Naive thymus-derived CD4-positive, alpha-beta T cell (primary cell): ENCODE measurements around the gene TRABD2B. TPM values are rescaled to one million over a fixed set of nuclear protein-coding genes. Genes with fewer than 3 reads are reported as not detected.

Source experiments
- ATAC-seq: fragments of 150-1000 bp; cut with Tn5 transposase; 2 replicates; pipeline ENCODE4 v1.10.0; 2021; ENCODE audit warnings: mild to moderate bottlenecking, moderate library complexity
- CTCF ChIA-PET: fragments of 350-600 bp; sonication (Branson Sonifier 250); formaldehyde crosslinking; loops from one replicate; lab custom pipeline; 2021; ENCODE audit warnings: antibody characterized with exemption; lab: Charles Lee
- POLR2A ChIA-PET: fragments of 350-600 bp; sonication (Branson Sonifier 250); formaldehyde crosslinking; loops from one replicate; lab custom pipeline; 2021; ENCODE audit warnings: antibody characterized with exemption, inconsistent platforms; lab: Charles Lee
- DNase-seq, 9 donors: peaks; one replicate each; pipeline versions ENCODE4 v3.0.0 to v3.0.0-alpha.2; 2020 to 2022; ENCODE audit warnings: mixed read lengths in 1 of 9
- H3K27ac ChIP-seq: one replicate; pipeline ENCODE4 v1.7.0; 2013; ENCODE audit warnings: mild to moderate bottlenecking, low read depth, low read length, moderate library complexity
- H3K27me3 ChIP-seq, 2 donors: one replicate each; pipeline ENCODE4 v1.7.0; 2013; ENCODE audit warnings: low read length in 2 of 2, mild to moderate bottlenecking in 2 of 2, moderate library complexity in 2 of 2; ENCODE audit not compliant: control insufficient read depth in 2 of 2, insufficient read depth in 2 of 2
- H3K36me3 ChIP-seq, 3 experiments: 1 replicate in 2 of 3; 2 replicates in 1 of 3; pipeline ENCODE4 v1.7.0; 2013; ENCODE audit warnings: low read length in 3 of 3, mild to moderate bottlenecking in 3 of 3, moderate library complexity in 1 of 3; ENCODE audit not compliant: insufficient read depth in 3 of 3, control insufficient read depth in 2 of 3
- H3K4me1 ChIP-seq, 2 donors: one replicate each; pipeline ENCODE4 v1.7.0; 2013; ENCODE audit warnings: low read length in 2 of 2, mild to moderate bottlenecking in 2 of 2, moderate library complexity in 1 of 2; ENCODE audit not compliant: control insufficient read depth in 2 of 2, insufficient read depth in 2 of 2
- H3K4me3 ChIP-seq: 2 replicates; pipeline ENCODE4 v1.7.0; 2013; ENCODE audit warnings: mild to moderate bottlenecking, low read length
- H3K9me3 ChIP-seq, 3 experiments: 1 replicate in 2 of 3; 2 replicates in 1 of 3; pipeline ENCODE4 v1.7.0; 2013; ENCODE audit warnings: low read length in 3 of 3; ENCODE audit not compliant: control insufficient read depth in 2 of 3
- H3K27ac Mint-ChIP-seq, 9 donors: one replicate each; pipeline ENCODE4 v1.8.0; 2020 to 2022; ENCODE audit warnings: mixed read lengths in 9 of 9, mild to moderate bottlenecking in 8 of 9, moderate library complexity in 5 of 9, inconsistent platforms in 2 of 9
- H3K27me3 Mint-ChIP-seq, 5 donors: one replicate each; pipeline ENCODE4 v1.8.0; 2021 to 2022; ENCODE audit warnings: mixed read lengths in 5 of 5, mild to moderate bottlenecking in 1 of 5
- H3K36me3 Mint-ChIP-seq, 5 donors: one replicate each; pipeline ENCODE4 v1.8.0; 2020 to 2022; ENCODE audit warnings: mixed read lengths in 5 of 5, mild to moderate bottlenecking in 3 of 5, inconsistent platforms in 1 of 5
- H3K4me1 Mint-ChIP-seq, 7 donors: one replicate each; pipeline ENCODE4 v1.8.0; 2020 to 2022; ENCODE audit warnings: mixed read lengths in 7 of 7, mild to moderate bottlenecking in 3 of 7, inconsistent platforms in 1 of 7
- H3K4me3 Mint-ChIP-seq, 10 donors: one replicate each; pipeline ENCODE4 v1.8.0; 2020 to 2022; ENCODE audit warnings: mild to moderate bottlenecking in 10 of 10, mixed read lengths in 10 of 10, moderate library complexity in 6 of 10, inconsistent platforms in 2 of 10
- H3K9me3 Mint-ChIP-seq, 11 donors: one replicate each; pipeline ENCODE4 v1.8.0; 2020 to 2022; ENCODE audit warnings: mixed read lengths in 11 of 11, mild to moderate bottlenecking in 4 of 11, inconsistent platforms in 1 of 11, moderate library complexity in 1 of 11
- intact Hi-C, 2 donors: fragments of 100-400 bp; cut with micrococcal nuclease; formaldehyde crosslinking; loops; one replicate each; pipeline ENCODE4 v1.15.1; 2023
- polyA plus RNA-seq, 2 donors: library from polyadenylated mRNA; unstranded; fragments of 300-500 nt; fragmentation: Illumina TruSeq; gene quantifications; one replicate each; pipeline ENCODE4 v1.2.3, GENCODE V29; 2021
- total RNA-seq, 6 experiments: library from RNA in 5 of 6; stranded (reverse) in 5 of 6; gene quantifications; 1 replicate in 5 of 6; 2 replicates in 1 of 6; pipeline ENCODE4 v1.2.3 and lab custom pipeline; 2021 to 2026

TRABD2B gene
- total and polyA plus RNA-seq, 7 experiments from 2014 or later, result not detected

DNA sequence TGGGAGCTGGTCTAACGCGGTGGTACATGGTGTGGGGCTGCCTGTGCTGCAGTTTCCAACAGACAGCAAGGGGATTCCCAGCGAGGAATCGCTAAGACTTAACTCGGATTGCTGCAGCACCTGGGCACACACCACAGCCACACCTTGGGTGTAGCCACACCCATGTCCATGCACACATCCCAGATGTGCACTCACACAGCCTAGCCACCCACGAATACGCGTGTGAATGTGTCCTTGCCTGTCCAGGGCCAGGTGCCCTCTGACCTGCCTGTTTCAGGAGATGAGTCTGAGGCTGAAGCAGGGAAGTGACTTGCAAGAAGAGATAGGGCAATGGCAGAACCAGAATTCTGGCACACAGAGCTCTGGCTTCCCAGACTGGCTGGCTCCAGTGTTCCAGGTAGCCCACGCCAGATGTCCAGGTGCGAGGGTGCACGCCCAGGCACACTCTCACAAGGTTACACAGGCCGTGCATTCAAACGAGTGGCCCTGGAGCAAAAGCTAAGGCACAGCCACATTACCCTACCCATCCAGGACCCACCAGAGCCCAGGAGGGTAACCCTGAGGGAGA is 272.7 kb downstream of the TRABD2B start:
- no peak overlapping the region for H3K27ac ChIP-seq
- H3K4me3 ChIP-seq, result no peak overlapping the region
- Mint-ChIP-seq H3K4me3 (no peak overlapping the region), H3K27ac (no peak overlapping the region), H3K27me3 (peaks cover 42 to 71% (median 52%) of the 10 kb centered on the region in 5 donors), H3K9me3 (peaks cover 0 to 1% (median 0%) of the 10 kb centered on the region in 11 donors), H3K36me3 (no peaks in the 10 kb centered on the region), H3K4me1 (peaks cover 0 to 11% (median 5%) of the 10 kb centered on the region in 7 donors)
- DNase-seq (no peak), ATAC-seq (no peak)
- intact Hi-C loops, result no loop called here
- H3K27me3 ChIP-seq, result peaks cover 3 to 5% of the 10 kb centered on the region in 2 donors
- no peaks in the 10 kb centered on the region for H3K9me3 ChIP-seq
- CTCF ChIA-PET, result no interaction called here
- H3K4me1 ChIP-seq, result no peaks in the 10 kb centered on the region
- POLR2A ChIA-PET, result no interaction called here
- H3K36me3 ChIP-seq, result no peaks in the 10 kb centered on the region

DNA sequence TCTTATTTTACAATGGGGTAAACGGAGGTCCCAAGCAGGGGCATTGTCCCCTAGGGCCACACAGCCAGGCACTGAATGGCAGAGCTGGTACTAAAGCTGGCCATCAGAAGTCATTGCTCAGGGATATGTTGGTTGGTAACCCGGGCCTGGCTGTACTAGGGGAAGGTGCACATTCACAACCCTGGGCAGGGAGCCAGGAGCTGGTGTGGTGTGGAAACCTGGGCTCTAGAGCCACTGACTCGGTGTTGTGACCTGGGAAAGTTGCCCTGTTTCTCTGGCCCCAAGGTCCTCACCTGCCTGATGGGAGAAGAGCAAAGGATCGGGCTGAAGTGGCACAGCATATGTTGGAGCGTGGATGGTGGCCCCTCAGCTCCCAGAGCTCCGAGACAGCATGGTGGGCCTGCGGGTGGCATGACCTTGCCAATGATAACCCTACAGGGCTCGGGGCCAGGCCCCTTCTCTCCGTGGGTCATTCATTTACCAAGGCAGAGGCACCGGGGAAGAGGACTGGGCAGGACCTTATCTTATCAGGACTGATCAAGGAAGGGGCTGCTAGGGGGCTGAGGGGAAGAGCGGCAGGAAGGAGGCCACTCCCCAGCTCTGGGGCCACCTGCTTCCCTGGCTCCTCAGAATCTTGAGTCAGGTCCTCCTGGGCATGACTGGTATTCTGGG is 274.1 kb downstream of the TRABD2B start:
- Mint-ChIP-seq H3K9me3 (peaks cover 0 to 1% (median 0%) of the 10 kb centered on the region in 11 donors), H3K4me3 (no peak overlapping the region), H3K27ac (no peak overlapping the region), H3K36me3 (no peaks in the 10 kb centered on the region), H3K4me1 (peaks cover 0 to 11% (median 5%) of the 10 kb centered on the region in 7 donors), H3K27me3 (peaks cover 46 to 71% (median 59%) of the 10 kb centered on the region in 5 donors)
- intact Hi-C loops, result no loop called here
- ATAC-seq, result no peak
- H3K4me3 ChIP-seq, result no peak overlapping the region
- CTCF ChIA-PET, result interaction anchor here (0.5 kb wide), 1 partner anchor 378 kb away, joined by 3 read pairs; no protein-coding TSS in a partner anchor
- no peaks in the 10 kb centered on the region for H3K4me1 ChIP-seq
- no peak for DNase-seq
- no peaks in the 10 kb centered on the region for H3K36me3 ChIP-seq
- no peaks in the 10 kb centered on the region for H3K9me3 ChIP-seq
- POLR2A ChIA-PET, result no interaction called here
- H3K27ac ChIP-seq, result no peak overlapping the region
- H3K27me3 ChIP-seq, result peaks cover 5 to 7% of the 10 kb centered on the region in 2 donors

DNA sequence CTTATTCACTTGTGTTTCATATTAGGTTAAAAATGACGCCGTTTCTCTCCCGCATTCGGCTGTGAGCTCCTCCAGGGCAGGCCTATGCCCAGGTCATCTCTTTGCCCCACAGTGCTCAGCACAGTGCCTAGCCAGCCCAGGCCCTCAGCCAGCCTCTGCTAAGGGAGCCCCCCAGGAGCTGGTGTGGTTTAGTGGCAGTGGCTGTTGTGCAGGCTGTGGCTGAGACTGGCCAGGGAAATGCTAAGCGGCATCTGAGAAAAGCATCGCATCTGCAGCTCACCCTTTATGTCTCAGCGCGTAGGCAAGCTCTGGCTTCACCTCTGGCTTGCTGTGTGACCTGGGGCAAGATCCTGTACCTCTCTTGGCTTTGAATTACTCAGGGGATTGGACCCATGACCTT is 275.1 kb downstream of the TRABD2B start:
- intact Hi-C loops, result no loop called here
- peaks cover 0 to 11% (median 5%) of the 10 kb centered on the region in 7 donors for H3K4me1 Mint-ChIP-seq
- H3K4me1 ChIP-seq, result no peaks in the 10 kb centered on the region
- no peaks in the 10 kb centered on the region for H3K36me3 ChIP-seq
- no peak overlapping the region for H3K4me3 Mint-ChIP-seq
- peaks cover 47 to 73% (median 65%) of the 10 kb centered on the region in 5 donors for H3K27me3 Mint-ChIP-seq
- DNase-seq (no peak), ATAC-seq (no peak)
- H3K9me3 ChIP-seq, result no peaks in the 10 kb centered on the region
- no peaks in the 10 kb centered on the region for H3K36me3 Mint-ChIP-seq
- H3K9me3 Mint-ChIP-seq, result peaks cover 0 to 1% (median 0%) of the 10 kb centered on the region in 11 donors
- ChIA-PET POLR2A (no interaction called here), CTCF (no interaction called here)
- H3K27me3 ChIP-seq, result peaks cover 5 to 9% of the 10 kb centered on the region in 2 donors
- H3K4me3 ChIP-seq, result no peak overlapping the region
- no peak overlapping the region for H3K27ac Mint-ChIP-seq
- H3K27ac ChIP-seq, result no peak overlapping the region

DNA sequence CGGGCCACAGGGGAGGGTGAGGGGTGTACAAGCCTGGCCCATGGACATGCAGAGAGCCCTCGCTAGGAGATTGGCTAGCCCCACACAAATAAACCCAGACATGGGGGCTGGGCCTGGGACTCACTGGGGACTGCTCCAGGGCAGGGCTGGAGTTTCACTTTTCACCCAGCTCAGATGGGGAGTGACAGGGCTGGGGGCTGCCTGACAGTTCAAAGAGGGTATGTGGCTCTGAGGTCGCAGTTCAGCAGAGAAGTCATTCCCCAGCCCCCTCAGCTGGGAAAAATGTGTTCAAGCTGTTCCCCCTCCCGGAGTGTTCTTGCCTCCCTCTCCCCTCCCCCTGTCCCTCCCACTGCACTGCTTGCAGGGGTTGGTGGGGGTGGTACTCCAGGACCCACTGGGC is 277.1 kb downstream of the TRABD2B start:
- no peaks in the 10 kb centered on the region for H3K36me3 ChIP-seq
- no peaks in the 10 kb centered on the region for H3K4me1 ChIP-seq
- DNase-seq (no peak), ATAC-seq (no peak)
- H3K27me3 ChIP-seq, result peaks cover 0 to 6% of the 10 kb centered on the region in 2 donors
- no peaks in the 10 kb centered on the region for H3K9me3 ChIP-seq
- intact Hi-C loops, result no loop called here
- H3K27ac Mint-ChIP-seq, result no peak overlapping the region
- H3K4me3 ChIP-seq, result no peak overlapping the region
- H3K27me3 Mint-ChIP-seq, result peaks cover 52 to 73% (median 67%) of the 10 kb centered on the region in 5 donors
- ChIA-PET POLR2A (no interaction called here), CTCF (no interaction called here)
- no peaks in the 10 kb centered on the region for H3K4me1 Mint-ChIP-seq
- no peak overlapping the region for H3K4me3 Mint-ChIP-seq
- H3K36me3 Mint-ChIP-seq, result no peaks in the 10 kb centered on the region
- no peak overlapping the region for H3K27ac ChIP-seq
- peaks cover 0 to 1% (median 0%) of the 10 kb centered on the region in 11 donors for H3K9me3 Mint-ChIP-seq

DNA sequence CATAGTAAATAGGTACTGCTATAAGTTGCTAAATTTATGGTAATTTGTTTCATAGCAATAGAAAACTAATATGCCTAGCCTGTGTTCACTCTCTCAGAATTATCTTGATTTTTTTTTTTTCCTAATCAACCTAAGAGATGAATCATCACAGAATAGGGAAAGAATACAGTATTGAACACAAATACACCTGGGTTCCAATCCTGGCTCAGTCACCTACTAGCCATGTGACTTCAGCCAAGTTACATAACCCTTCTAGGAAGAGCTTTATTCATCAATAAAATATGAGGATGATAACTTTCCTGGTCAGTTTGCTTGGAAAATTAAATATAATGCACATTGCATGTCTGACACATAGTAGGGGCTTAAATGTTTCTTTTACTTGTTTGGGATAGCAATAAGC is 279.8 kb downstream of the TRABD2B start:
- intact Hi-C loops, result no loop called here
- POLR2A ChIA-PET, result interaction anchor here (0.7 kb wide), 1 partner anchor 127 kb away, joined by 3 read pairs; no protein-coding TSS in a partner anchor

DNA sequence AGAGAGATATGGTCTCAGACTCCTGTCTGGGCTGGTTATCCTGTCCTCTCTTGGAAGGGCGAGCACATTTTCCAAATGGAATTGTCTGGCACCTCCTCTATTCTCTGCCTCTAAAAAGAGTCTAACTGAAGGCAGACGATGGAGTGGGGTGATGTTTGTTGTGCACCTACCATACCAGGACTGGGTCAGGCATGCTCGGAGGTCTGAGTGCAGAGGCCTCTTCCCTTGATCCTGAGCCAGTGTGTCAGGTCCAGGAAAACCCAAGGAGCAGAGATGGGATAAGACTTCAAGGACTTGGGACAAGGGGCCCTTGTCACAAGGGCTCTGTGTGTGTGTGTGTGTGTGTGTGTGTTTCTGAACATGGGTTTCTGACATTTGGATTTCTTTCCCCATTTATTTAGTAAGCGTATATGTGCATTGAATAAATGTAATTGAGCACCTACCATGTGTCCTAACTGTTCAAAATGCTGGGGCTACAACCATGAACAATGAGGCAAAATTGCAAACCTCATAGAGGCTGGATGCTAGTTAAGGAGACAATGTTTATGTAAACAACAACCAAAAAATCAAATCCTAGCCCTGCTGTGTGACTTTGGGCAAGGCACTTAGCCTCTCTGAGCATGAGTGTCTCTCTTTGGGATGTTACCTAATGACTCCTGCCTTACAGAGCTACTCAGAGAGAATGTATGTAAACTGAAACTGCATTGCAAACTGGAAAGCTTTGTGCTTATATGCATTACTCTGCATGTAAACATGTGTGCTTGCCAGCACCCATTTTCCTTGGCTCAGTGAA is 283.0 kb downstream of the TRABD2B start:
- H3K27me3 Mint-ChIP-seq, result peaks cover 59 to 76% (median 72%) of the 10 kb centered on the region in 5 donors
- H3K4me3 Mint-ChIP-seq, result no peak overlapping the region
- peaks cover 11 to 20% of the 10 kb centered on the region in 2 donors for H3K27me3 ChIP-seq
- intact Hi-C loops, result no loop called here
- ChIA-PET POLR2A (no interaction called here), CTCF (no interaction called here)
- peaks cover 0 to 2% (median 0%) of the 10 kb centered on the region in 11 donors for H3K9me3 Mint-ChIP-seq
- no peak overlapping the region for H3K4me3 ChIP-seq
- no peaks in the 10 kb centered on the region for H3K36me3 ChIP-seq
- no peak overlapping the region for H3K27ac Mint-ChIP-seq
- peaks cover 0 to 8% (median under 1%) of the 10 kb centered on the region in 7 donors for H3K4me1 Mint-ChIP-seq
- DNase-seq, result no peak
- peaks cover 8 to 10% of the 10 kb centered on the region in 2 donors for H3K4me1 ChIP-seq
- ATAC-seq, result no peak
- no peaks in the 10 kb centered on the region for H3K9me3 ChIP-seq
- H3K36me3 Mint-ChIP-seq, result no peaks in the 10 kb centered on the region
- no peak overlapping the region for H3K27ac ChIP-seq

More for the DNA sequence above, 279.8 kb downstream of the TRABD2B start:
- ATAC-seq (no peak), DNase-seq (no peak)
- Mint-ChIP-seq H3K4me3 (no peak overlapping the region), H3K27me3 (peaks cover 59 to 83% (median 63%) of the 10 kb centered on the region in 5 donors), H3K27ac (no peak overlapping the region), H3K9me3 (peaks cover 0 to 2% (median 0%) of the 10 kb centered on the region in 11 donors), H3K4me1 (no peaks in the 10 kb centered on the region), H3K36me3 (no peaks in the 10 kb centered on the region)
- H3K4me3 ChIP-seq, result no peak overlapping the region
- H3K27ac ChIP-seq, result no peak overlapping the region
- CTCF ChIA-PET, result interaction anchor here (1.3 kb wide), 1 partner anchor 11 kb away, joined by 5 read pairs; no protein-coding TSS in a partner anchor
- H3K9me3 ChIP-seq, result no peaks in the 10 kb centered on the region
- H3K4me1 ChIP-seq, result no peaks in the 10 kb centered on the region
- peaks cover 0 to 6% of the 10 kb centered on the region in 2 donors for H3K27me3 ChIP-seq
- no peaks in the 10 kb centered on the region for H3K36me3 ChIP-seq
